HG03103 (cell line): Measurements from ENCODE around the gene SLC19A1.
"Not testable (repeated sequence)": the region's sequence is repeated elsewhere in the genome, so short reads cannot be mapped to it uniquely, and the experiment has no call there.

Experiments used
- ATAC-seq: cut with Tn5 transposase; IDR thresholded peaks from one replicate; pipeline ENCODE4 v1.9.1; 2021; ENCODE audit warnings: low read depth; ENCODE audit not compliant: unreplicated experiment

The SLC19A1 gene

DNA sequence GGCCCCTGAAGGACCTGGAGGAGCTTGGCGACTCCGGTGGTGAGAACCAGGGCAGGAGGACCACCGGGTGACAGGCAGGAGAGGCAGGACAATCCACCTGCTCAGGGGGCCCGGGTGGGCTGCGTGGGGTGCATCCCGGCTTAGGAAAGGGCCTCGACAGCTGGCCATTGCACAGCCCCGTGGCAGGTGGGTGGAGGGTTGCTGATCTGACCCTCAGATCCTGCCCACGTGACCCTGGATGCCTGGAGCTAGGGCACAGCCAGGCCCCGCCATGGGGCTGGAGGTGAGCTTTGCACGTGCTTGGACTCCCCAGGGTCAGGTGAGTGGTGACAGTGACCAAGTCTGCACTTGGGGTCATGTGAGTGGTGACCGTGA lies 35.5 kb upstream of the SLC19A1 start:
- no peak for ATAC-seq

GRCh38 chr21:45576838-45577737 lies 34.8 kb upstream of the SLC19A1 start:
- no peak for ATAC-seq

DNA sequence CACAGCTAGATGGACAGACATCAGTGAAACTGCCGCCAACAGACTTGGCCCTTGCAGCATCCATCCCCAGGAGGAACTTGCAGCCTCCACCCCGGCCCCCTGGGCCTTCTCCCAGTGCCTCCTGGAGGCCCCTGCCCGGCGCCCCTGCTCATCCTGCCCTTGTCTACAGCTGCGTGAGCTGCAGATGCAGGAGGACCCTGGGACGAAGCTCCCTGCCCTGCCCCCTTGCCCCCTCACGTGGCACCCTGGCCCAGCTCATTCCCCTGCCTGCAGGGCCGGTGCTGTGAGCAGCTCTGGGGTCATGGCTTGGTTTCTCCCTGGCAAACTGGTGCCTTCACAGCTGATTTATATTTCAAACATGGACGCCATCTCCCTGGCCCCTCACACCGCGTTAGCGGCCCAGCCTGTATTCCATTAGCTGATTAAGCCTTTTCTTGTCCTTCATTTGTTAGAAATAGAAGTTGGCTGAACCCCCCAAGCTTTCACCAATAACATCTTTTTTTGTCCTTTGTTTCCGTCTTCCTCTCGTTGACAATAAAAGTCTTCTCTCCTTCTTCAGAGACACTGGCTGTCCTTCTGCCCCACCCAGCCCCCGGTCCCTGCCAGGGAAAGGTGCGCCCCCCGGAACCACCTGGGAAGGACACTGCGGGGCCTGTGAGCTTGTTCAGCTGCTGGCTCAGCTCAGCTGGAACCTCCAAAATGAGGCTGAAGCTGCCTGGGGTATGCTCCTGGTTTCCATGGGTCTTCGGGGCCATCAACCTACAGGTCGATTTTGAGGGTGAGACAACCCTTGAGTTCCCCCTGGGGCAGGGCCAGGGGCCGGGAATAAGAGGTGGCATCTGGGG lies 34.0 kb upstream of the SLC19A1 start:
- ATAC-seq: no peak

DNA sequence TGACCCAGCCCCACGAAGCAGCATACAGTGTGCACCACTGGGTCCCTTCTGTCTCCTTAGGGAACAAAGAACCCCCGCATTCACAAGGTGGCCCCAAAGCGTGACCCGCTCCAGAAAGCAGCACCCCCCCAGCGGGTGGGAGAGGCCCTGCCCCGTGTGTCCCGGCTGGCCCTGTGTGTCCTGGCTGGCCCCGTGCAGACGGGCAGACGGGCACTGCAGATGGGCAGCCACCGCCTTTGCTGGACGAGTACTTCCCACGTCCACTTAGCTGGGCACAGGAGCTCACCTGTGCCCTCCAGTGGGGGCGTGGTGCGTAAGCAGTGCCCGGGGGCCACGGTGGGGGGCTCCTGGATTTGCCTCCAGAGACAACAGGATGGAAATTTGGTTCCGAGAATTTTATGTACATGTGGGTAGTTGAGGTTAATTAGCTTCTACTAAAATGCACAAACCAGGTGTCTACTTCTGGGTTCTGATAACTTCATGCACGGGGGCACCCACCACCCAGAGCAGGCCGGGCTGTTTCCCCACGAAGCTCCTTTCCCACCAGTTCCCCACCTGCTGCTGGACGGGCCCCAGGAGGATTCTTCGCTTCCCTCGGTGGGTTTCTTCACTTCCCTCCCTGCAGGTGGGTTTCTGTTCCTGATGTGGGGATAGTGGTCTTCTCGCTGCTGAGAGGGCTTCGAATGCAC lies 33.2 kb upstream of the SLC19A1 start:
- ATAC-seq: no peak

GRCh38 chr21:45574691-45575090 lies 32.5 kb upstream of the SLC19A1 start:
- no peak for ATAC-seq

GRCh38 chr21:45574081-45574501 lies 31.9 kb upstream of the SLC19A1 start:
- no peak for ATAC-seq

GRCh38 chr21:45573452-45574035 lies 31.3 kb upstream of the SLC19A1 start:
- ATAC-seq: no peak

GRCh38 chr21:45572783-45573451 lies 30.7 kb upstream of the SLC19A1 start:
- ATAC-seq: no peak

DNA sequence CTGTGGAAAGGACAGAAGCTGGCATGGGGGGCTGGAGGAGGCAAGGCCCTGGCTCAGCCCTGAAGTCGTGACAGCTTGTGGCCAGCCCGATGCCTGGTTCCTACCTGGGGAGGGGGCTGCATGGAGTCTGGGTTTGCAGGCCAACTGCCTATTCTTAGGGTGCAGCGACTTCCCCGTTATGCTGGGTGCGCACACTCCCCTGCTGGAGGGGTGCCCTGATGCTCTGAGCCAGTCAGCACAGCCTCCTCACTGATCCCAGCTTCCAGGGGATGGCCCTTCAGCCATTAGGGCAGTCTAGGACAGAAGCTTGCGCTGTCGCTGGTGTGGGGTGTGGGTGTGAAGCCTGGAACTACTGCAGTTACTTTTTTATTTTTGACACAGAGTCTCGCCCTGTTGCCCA lies 30.0 kb upstream of the SLC19A1 start:
- ATAC-seq: no peak

- ATAC-seq: no peak
Measured at GRCh38 chr21:45571641-45572040, 29.4 kb upstream of the SLC19A1 start.

GRCh38 chr21:45570826-45571601 lies 28.8 kb upstream of the SLC19A1 start:
- no peak for ATAC-seq

DNA sequence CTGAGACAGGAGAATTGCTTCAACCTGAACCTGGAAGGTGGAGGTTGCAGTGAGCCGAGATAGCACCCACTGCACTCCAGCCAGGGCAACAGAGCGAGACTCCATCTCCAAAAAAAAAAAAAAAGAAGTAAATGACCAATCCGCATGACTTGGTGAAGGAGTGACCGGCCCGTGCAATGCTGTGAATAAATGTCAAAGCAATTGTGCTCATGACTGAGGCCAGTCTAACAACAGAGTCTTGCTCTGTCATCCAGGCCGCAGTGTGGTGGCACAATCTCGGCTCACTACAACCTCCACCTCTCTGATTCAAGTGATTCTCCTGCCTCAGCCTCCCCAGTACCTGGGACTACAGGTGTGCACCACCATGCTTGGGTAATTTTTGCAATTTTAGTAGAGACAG lies 27.8 kb upstream of the SLC19A1 start:
- no peak for ATAC-seq

DNA sequence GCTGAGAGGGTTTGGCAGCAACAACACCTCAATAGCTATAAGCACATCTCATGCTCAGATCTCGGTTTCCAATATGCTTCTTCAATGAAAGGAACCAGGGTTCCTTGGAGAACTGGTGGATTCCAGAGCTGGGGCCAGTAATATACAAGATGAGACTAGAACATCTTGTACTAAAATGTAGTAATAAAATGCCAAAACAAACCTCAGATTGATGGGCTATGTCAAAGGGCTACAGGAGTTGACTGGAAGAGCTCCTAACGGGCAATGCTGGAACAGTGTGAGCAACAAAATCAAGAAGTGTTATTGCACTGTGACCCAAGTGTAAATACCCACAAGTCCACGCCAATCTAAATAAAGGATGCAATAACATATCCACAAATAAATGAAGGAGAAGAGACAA lies 26.1 kb upstream of the SLC19A1 start:
- ATAC-seq: no peak

GRCh38 chr21:45564137-45564536 lies 21.9 kb upstream of the SLC19A1 start:
- not testable (repeated sequence) for ATAC-seq

DNA sequence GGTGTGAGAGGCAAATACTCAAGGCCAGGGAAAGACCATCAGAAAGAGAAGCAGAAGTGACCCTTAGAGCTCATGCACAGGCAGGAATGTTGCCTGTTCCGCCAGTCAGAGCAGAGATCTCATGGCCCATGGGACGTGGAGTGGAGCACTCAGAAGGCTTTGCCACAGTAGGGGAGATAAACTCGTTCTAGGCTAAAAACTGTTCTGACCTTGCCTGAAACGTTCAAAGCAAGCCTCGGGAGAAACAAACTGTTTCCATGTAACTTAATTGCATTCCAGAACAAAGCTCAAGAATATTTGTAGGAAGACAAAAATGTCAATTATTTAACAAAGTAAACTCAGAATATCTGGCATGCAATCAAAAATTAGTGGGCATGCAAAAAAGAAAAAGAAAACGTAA lies 20.7 kb upstream of the SLC19A1 start:
- no peak for ATAC-seq

GRCh38 chr21:45562402-45562801 lies 20.2 kb upstream of the SLC19A1 start:
- no peak for ATAC-seq

DNA sequence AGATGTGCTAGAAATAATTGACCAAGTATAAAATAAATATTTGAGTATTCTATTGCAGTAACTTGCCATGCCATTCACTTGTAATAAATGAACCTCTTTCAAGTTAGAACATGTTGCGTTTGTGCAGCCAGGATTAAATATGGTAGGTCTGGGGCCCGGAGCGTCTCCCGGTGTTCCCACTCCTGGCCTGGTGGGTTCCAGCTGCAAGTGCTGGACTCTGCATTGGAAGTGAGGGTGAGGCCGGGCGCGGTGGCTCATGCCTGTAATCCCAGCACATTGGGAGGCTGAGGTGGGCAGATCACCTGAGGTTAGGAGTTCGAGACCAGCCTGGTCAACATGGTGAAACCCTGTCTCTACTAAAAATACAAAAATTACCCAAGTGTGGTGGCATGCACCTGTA lies 19.0 kb upstream of the SLC19A1 start:
- not testable (repeated sequence) for ATAC-seq

DNA sequence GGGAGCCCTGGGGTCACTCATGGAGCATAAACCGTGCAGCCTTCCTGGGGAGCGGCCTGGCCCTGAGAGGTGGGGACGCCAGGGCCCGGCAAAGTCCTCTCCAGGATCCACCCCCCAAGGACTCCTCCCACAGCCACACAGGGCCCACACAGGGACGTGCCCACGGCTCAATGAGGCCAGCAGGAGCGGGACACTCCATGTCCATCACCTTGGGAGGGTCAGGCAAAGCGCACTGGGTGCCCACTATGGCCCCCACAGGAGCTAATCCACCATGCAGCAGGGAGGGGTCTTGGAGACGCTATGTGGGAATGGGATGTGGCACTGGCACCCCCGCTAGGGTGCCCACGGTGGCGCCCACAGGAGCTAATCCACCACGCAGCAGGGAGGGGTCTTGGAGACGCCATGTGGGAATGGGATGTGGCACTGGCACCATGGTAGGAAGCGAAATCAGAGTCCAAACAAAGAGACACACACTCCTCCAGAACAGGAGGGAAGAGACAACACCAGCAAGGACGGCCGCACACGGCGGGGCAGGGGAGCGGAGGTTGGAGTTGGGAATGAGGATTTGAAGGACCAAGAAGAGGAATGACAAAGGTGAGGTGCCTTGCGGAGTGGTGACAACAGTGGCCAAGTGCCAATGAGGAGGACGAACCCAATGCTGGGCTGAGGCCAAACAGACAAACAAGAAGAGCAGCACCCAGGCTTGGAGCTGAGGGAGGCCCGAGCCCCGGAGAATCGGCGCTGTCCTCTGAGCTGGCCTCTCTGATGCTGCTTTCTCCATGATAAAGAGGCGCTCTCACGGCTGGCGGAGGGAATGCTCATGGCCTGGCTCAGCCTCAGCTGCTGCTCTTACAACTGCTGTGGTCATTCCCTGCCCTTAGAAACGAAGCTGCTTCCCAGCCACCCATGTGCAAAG lies 18.1 kb upstream of the SLC19A1 start:
- ATAC-seq: no peak
